LNCaP clone FGC (cell line): ENCODE measurements around the gene LRRC4C.

ENCODE experiments used
- DNase-seq: peaks from one replicate; pipeline ENCODE4 v3.0.0-alpha.2; 2011; ENCODE audit warnings: low read depth
- H3K4me3 ChIP-seq: 2 replicates; pipeline ENCODE4 v1.5.1; 2011; ENCODE audit warnings: mild to moderate bottlenecking, low read depth, low read length, control low read depth
- TF ChIP-seq, protein P1 (sequence below): IDR thresholded peaks from 2 replicates; pipeline ENCODE4 v1.5.1; 2012; ENCODE audit warnings: mild to moderate bottlenecking; ENCODE audit not compliant: control insufficient read depth, insufficient read depth; ENCODE audit errors: extremely low read depth

LRRC4C gene

DNA sequence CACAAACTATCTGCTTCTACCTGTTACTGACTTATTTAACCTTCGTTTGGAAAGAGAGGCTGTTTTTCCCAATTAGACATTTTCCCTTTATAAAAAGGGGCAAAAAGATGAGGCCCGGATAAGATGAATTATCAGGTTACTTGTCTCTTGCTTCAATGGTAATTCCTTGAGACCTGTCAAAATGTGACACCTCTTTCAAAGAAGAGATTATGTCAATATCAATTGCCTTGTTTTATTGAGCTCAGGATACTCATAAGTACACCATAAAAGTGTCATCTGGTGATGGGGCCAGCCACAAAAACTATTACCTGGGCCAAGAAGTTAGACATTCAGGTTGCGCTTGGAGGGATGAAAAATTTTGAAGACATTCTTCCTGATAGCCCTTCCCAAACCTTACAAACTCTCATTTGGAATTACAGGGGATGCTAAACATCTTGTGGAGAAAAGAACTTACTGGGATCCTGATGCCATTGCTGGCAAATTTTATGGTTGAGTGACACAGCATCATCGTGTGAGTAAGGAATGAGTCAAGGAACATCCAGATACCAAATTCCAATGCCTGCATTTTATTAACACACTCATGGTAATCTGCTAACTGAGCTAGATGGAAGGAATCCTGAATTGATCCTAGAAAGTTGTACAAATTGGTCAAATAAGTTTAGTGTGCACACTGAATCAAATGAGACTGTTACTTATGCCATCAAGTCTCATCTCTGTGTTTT, 1071.2 kb downstream of the LRRC4C start:
- TF ChIP-seq, protein P1, sequence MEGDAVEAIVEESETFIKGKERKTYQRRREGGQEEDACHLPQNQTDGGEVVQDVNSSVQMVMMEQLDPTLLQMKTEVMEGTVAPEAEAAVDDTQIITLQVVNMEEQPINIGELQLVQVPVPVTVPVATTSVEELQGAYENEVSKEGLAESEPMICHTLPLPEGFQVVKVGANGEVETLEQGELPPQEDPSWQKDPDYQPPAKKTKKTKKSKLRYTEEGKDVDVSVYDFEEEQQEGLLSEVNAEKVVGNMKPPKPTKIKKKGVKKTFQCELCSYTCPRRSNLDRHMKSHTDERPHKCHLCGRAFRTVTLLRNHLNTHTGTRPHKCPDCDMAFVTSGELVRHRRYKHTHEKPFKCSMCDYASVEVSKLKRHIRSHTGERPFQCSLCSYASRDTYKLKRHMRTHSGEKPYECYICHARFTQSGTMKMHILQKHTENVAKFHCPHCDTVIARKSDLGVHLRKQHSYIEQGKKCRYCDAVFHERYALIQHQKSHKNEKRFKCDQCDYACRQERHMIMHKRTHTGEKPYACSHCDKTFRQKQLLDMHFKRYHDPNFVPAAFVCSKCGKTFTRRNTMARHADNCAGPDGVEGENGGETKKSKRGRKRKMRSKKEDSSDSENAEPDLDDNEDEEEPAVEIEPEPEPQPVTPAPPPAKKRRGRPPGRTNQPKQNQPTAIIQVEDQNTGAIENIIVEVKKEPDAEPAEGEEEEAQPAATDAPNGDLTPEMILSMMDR = no peak
- DNase-seq = no peak
- H3K4me3 ChIP-seq = no peak overlapping the region

DNA sequence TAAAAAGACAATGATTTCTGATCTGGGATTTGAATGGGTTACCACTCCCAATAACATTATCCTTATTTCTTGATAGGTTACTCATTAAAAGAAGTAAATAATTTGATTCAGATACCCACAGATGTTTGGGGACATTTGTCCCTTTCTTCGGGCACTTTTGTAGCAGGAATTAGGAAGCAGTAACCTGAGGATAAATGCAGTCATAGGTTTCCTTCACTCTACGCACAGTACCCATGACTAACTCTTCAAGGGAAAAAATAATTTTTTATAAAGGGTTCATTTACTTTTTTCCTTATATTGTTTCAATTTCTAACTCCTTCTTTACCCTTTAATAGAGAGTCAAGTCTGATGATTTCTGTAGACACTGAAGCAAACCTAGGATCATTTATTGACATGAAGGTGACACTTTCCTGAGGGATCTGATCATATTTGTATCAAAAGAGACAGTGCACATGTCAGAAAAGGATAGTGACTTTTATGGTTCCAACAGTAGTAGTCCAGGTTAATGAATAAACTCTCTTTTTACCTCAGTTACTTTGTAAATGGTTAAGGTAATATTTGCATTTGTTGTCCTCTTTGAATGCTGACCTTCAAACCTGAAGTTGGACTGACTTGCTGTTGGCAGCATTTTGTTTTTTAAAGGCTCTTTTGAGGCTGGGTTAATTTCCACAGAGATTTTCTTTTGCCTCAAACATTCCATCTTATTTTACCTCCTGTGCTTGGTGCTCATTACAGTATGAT, 1072.0 kb downstream of the LRRC4C start:
- no peak for DNase-seq
- TF ChIP-seq, protein P1 = no peak
- no peak overlapping the region for H3K4me3 ChIP-seq

- no peak for DNase-seq
- TF ChIP-seq, protein P1 = no peak
- no peak overlapping the region for H3K4me3 ChIP-seq
Observed at GRCh38 chr11:40384991-40385390, 1074.5 kb downstream of the LRRC4C start.

- DNase-seq = no peak
- TF ChIP-seq, protein P1 = no peak
- no peak overlapping the region for H3K4me3 ChIP-seq
Observed at GRCh38 chr11:40381481-40381880, 1078.0 kb downstream of the LRRC4C start.

DNA sequence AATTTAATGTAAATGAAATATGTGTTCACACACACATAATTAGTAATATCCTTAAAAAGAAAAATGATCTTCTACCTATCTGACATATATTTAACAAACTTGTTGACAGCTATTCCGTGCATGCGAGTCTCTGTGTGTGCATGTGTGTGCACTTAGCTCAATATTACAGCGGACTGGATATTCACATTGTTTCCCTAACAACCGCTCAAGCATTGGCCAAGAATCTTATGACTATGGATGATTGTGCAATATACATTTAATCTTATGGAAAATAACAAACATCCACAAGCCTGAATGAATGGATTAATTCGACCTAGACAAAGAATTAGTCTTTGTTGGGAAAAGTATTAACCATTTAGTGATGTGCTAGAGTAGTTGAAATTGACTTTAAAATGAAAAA, 1078.6 kb downstream of the LRRC4C start:
- no peak for DNase-seq
- TF ChIP-seq, protein P1 = no peak
- no peak overlapping the region for H3K4me3 ChIP-seq

GRCh38 chr11:40376331-40376730, 1083.1 kb downstream of the LRRC4C start:
- no peak for DNase-seq
- TF ChIP-seq, protein P1 = no peak
- no peak overlapping the region for H3K4me3 ChIP-seq
